Right atrium auricular region (tissue), 2 donors: Measurements from ENCODE around the gene RNF212B. TPM values are rescaled to one million over a fixed set of nuclear protein-coding genes. Genes with fewer than 3 reads are reported as not detected.
A peak's percentile ranks its signal among the peaks of the same experiment; 100 is the strongest.

Experiments
- DNase-seq: peaks from one replicate; pipeline ENCODE4 v3.0.0-alpha.2; 2019; ENCODE audit warnings: low spot score
- H3K27ac ChIP-seq, 2 donors: fragments of 200-600 bp; sonication (generic); 1 replicate in 1 of 2; 2 replicates in 1 of 2; pipeline ENCODE4 v1.5.1; 2016 to 2019
- H3K27me3 ChIP-seq, 2 donors: fragments of 200-600 bp; sonication (generic); one replicate each; pipeline versions ENCODE4 v1.5.1 to v1.6.0; 2017 to 2019
- H3K36me3 ChIP-seq: fragments of 200-600 bp; sonication (generic); one replicate; pipeline ENCODE4 v1.5.1; 2016
- H3K4me1 ChIP-seq, 2 donors: fragments of 200-600 bp; sonication (generic); one replicate each; pipeline versions ENCODE4 v1.5.1 to v1.6.0; 2017 to 2019
- H3K4me3 ChIP-seq, 2 donors: fragments of 200-600 bp; sonication (generic); 1 replicate in 1 of 2; 2 replicates in 1 of 2; pipeline ENCODE4 v1.5.1; 2017 to 2019; ENCODE audit warnings: mild to moderate bottlenecking in 1 of 2, moderate library complexity in 1 of 2
- H3K9me3 ChIP-seq, 2 donors: fragments of 200-600 bp; sonication (generic); one replicate each; pipeline ENCODE4 v1.5.1; 2019
- CTCF ChIP-seq, 2 donors: fragments of 200-600 bp; sonication (generic); IDR thresholded peaks; one replicate each; pipeline ENCODE4 v1.5.1; 2019; ENCODE audit warnings: antibody characterized with exemption in 2 of 2
- total RNA-seq, 2 donors: library from RNA; depleted of rRNA; stranded (reverse); fragments of >200 nt; gene quantifications; one replicate each; pipeline ENCODE4 v1.1.0, GENCODE V29; 2016

The RNF212B gene
- total RNA-seq, 2 donors from 2014 or later, result not detected

- Histone ChIP-seq H3K27ac (no peak overlapping the region), H3K4me1 (peaks cover 0 to 30% of the 10 kb centered on the region in 2 donors), H3K4me3 (no peak overlapping the region), H3K9me3 (no peaks in the 10 kb centered on the region), H3K27me3 (no peaks in the 10 kb centered on the region), H3K36me3 (no peaks in the 10 kb centered on the region)
- no peak for TF ChIP-seq CTCF (IDR thresholded peaks at IDR 0.05)
- peak; percentile 51 for DNase-seq
These were observed 59.4 kb downstream of the RNF212B start for GRCh38 chr14:23297096-23297495.

GRCh38 chr14:23297611-23298277 is 60.0 kb downstream of the RNF212B start:
- no peak for TF ChIP-seq CTCF (IDR thresholded peaks at IDR 0.05)
- peaks cover 0 to 33% of the 10 kb centered on the region in 2 donors for H3K4me1 ChIP-seq
- H3K27me3 ChIP-seq, result no peaks in the 10 kb centered on the region
- H3K9me3 ChIP-seq, result no peaks in the 10 kb centered on the region
- H3K4me3 ChIP-seq, result no peak overlapping the region
- no peak overlapping the region for H3K27ac ChIP-seq
- H3K36me3 ChIP-seq, result no peaks in the 10 kb centered on the region
- DNase-seq, result peak; percentile 55

- Histone ChIP-seq H3K36me3 (no peaks in the 10 kb centered on the region), H3K9me3 (no peaks in the 10 kb centered on the region), H3K4me1 (peaks cover 0 to 38% of the 10 kb centered on the region in 2 donors), H3K27me3 (no peaks in the 10 kb centered on the region), H3K27ac (peak overlapping the region; percentile 96 to 99), H3K4me3 (no peak overlapping the region)
- DNase-seq, result peak; percentile 57
- no peak for TF ChIP-seq CTCF (IDR thresholded peaks at IDR 0.05)
These were observed 61.6 kb downstream of the RNF212B start for GRCh38 chr14:23299211-23299957.

- peaks cover 0 to 37% of the 10 kb centered on the region in 2 donors for H3K4me1 ChIP-seq
- no peak for TF ChIP-seq CTCF (IDR thresholded peaks at IDR 0.05)
These were observed 62.4 kb downstream of the RNF212B start for GRCh38 chr14:23299986-23300686.

GRCh38 chr14:23300687-23301223 is 63.0 kb downstream of the RNF212B start:
- DNase-seq, result peak; percentile 83
- no peak for TF ChIP-seq CTCF (IDR thresholded peaks at IDR 0.05)
- H3K36me3 ChIP-seq, result no peaks in the 10 kb centered on the region
- peak overlapping the region; percentile 46 to 82 for H3K4me3 ChIP-seq
- no peaks in the 10 kb centered on the region for H3K27me3 ChIP-seq
- peak overlapping the region; percentile 96 to 99 for H3K27ac ChIP-seq
- peaks cover 0 to 38% of the 10 kb centered on the region in 2 donors for H3K4me1 ChIP-seq
- H3K9me3 ChIP-seq, result no peaks in the 10 kb centered on the region

More at GRCh38 chr14:23299986-23300686, 62.4 kb downstream of the RNF212B start:
- peak; percentile 56 for DNase-seq
- H3K9me3 ChIP-seq, result no peaks in the 10 kb centered on the region
- no peaks in the 10 kb centered on the region for H3K36me3 ChIP-seq
- H3K27me3 ChIP-seq, result no peaks in the 10 kb centered on the region
- peak overlapping the region; percentile 96 to 99 for H3K27ac ChIP-seq
- peak overlapping the region; percentile 46 to 82 for H3K4me3 ChIP-seq
